ENCODE measurements around the gene RCVRN.

DNA sequence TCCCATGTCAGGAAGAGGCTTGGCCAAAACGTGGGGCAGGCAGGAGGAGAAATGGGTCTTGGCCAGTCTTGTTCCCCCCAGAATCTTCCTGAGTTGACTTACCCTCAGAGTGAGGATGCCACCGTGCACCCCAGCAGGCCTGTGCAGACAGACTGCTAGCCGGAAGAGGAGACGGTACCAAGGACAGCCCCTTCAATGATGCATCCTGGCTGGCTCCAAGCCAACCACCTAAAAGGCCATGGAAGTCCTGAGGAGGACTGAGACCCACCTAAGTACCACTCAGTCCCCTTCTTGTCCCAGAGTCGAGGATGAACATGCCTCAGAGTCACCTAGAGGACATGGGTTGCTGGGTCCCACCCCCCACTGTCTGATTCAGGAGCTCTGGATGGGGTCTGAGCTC is 46.7 kb upstream of the RCVRN start:
- TF ChIP-seq, protein P1, sequence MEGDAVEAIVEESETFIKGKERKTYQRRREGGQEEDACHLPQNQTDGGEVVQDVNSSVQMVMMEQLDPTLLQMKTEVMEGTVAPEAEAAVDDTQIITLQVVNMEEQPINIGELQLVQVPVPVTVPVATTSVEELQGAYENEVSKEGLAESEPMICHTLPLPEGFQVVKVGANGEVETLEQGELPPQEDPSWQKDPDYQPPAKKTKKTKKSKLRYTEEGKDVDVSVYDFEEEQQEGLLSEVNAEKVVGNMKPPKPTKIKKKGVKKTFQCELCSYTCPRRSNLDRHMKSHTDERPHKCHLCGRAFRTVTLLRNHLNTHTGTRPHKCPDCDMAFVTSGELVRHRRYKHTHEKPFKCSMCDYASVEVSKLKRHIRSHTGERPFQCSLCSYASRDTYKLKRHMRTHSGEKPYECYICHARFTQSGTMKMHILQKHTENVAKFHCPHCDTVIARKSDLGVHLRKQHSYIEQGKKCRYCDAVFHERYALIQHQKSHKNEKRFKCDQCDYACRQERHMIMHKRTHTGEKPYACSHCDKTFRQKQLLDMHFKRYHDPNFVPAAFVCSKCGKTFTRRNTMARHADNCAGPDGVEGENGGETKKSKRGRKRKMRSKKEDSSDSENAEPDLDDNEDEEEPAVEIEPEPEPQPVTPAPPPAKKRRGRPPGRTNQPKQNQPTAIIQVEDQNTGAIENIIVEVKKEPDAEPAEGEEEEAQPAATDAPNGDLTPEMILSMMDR (IDR thresholded peaks at IDR 0.05; ENCODE audit: low read depth, low read length), result no peak
- TF ChIP-seq EZH2phosphoT487 (IDR thresholded peaks at IDR 0.05; ENCODE audit: low read depth), result no peak

Data from OCI-LY3 (cell line).